OCI-LY3 (cell line): Measurements from ENCODE around the gene BRME1.

Experiments
- H2AFZ ChIP-seq: fragments of 200-600, 300-600 bp; shearing (Covaris generic); 2 replicates; pipeline ENCODE4 v1.6.0; 2014; ENCODE audit warnings: antibody characterized with exemption, low read depth, low read length
- H3K27ac ChIP-seq: fragments of 200-600, 300-600 bp; sonication (generic); 2 replicates; pipeline ENCODE4 v1.5.1; 2014; ENCODE audit warnings: mild to moderate bottlenecking, low read length, moderate library complexity, mixed read lengths
- H3K27me3 ChIP-seq: fragments of 200-600, 300-600 bp; sonication (generic); 2 replicates; pipeline ENCODE4 v1.6.1; 2014; ENCODE audit warnings: low read depth, low read length, mixed read lengths
- H3K36me3 ChIP-seq: fragments of 200-600, 300-600 bp; sonication (generic); replicated peaks from 2 replicates; pipeline ENCODE3; 2014; ENCODE audit warnings: low read depth, low read length, mixed read lengths
- H3K4me1 ChIP-seq: fragments of 300-600, 200-600 bp; sonication (generic); 2 replicates; pipeline ENCODE4 v1.6.1; 2014; ENCODE audit warnings: low read length, mixed read lengths
- H3K4me2 ChIP-seq: fragments of 200-600, 300-600 bp; sonication (generic); 2 replicates; pipeline ENCODE4 v1.6.1; 2014; ENCODE audit warnings: low read length, mixed read lengths
- H3K4me3 ChIP-seq: fragments of 300-600, 200-600 bp; sonication (generic); 2 replicates; pipeline ENCODE4 v1.5.1; 2014; ENCODE audit warnings: antibody characterized with exemption, mild to moderate bottlenecking, low read length, moderate library complexity
- H3K79me2 ChIP-seq: fragments of 300-600, 200-600 bp; shearing (Covaris generic); 2 replicates; pipeline ENCODE4 v1.6.1; 2014; ENCODE audit warnings: mild to moderate bottlenecking, low read length, mixed read lengths
- H3K9ac ChIP-seq: fragments of 300-600, 200-600 bp; shearing (Covaris generic); 2 replicates; pipeline ENCODE4 v1.6.0; 2014; ENCODE audit warnings: mild to moderate bottlenecking, low read length, moderate library complexity
- H3K9me3 ChIP-seq: fragments of 200-600, 300-600 bp; shearing (Covaris generic); 2 replicates; pipeline ENCODE4 v1.6.1; 2014; ENCODE audit warnings: low read length, mixed read lengths; ENCODE audit not compliant: insufficient read depth
- H4K20me1 ChIP-seq: fragments of 200-600, 300-600 bp; sonication (generic); 2 replicates; pipeline ENCODE4 v1.6.1; 2016; ENCODE audit warnings: low read length, mixed read lengths; ENCODE audit not compliant: insufficient read depth
- EZH2phosphoT487 ChIP-seq: fragments of 200-600 bp; shearing (Covaris generic); IDR thresholded peaks from 2 replicates; pipeline ENCODE4 v1.6.1; 2018; ENCODE audit warnings: antibody characterized with exemption, mixed run types, low read depth
- TF ChIP-seq, protein P1 (sequence below): fragments of 200-600, 300-600 bp; sonication (generic); IDR thresholded peaks from 2 replicates; pipeline ENCODE4 v1.5.1; 2014; ENCODE audit warnings: antibody characterized with exemption, low read length, low read depth

BRME1 gene

DNA sequence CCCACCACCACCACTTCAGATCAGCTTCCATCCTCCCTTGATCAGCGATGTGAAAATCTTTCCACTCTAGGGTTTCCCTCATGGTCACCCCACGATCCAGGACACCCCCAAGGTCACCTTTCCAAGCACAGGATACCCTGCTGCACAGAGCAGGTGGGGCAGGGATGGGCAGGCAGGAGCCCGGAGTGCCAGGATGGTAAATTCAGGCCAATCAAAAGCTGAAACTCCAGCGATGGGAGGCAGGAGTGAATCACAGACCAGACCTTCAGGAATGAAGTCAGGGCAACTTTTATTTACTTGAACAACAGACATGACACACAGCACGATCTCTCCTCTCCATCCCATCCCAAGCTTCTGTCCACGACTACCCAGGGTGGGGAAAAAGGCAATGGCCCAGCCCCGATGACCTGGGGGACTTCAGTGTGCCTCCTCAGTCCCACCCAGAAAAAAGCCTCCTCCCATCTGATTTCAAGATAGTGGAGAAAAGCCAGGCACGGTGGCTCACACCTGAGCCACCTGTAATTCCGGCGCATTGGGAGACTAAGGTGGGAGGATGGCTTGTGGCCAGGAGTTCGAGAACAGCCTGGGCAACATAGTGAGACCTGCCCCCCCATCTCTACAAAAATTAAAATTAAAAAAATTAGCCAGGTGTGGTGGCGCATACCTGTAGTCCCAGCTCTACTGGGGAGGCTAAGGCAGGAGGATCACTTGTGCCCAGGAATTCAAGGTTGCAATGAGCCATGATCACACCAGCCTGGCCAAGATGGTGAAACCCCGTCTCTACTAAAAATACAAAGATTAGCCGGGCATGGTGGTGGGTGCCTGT, 71.5 kb downstream of the BRME1 start:
- Histone ChIP-seq H4K20me1 (no peaks in the 10 kb centered on the region), H3K27ac (no peak overlapping the region), H3K9me3 (no peaks in the 10 kb centered on the region), H3K4me2 (peak overlapping the region; percentile 94), H3K36me3 (peaks cover 13% of the 10 kb centered on the region), H2AFZ (no peak overlapping the region), H3K79me2 (peaks cover 13% of the 10 kb centered on the region), H3K4me3 (peak overlapping the region; percentile 89), H3K9ac (peak overlapping the region; percentile 48), H3K4me1 (peaks cover 33% of the 10 kb centered on the region), H3K27me3 (no peaks in the 10 kb centered on the region)
- TF ChIP-seq EZH2phosphoT487 = no peak
- TF ChIP-seq, protein P1, sequence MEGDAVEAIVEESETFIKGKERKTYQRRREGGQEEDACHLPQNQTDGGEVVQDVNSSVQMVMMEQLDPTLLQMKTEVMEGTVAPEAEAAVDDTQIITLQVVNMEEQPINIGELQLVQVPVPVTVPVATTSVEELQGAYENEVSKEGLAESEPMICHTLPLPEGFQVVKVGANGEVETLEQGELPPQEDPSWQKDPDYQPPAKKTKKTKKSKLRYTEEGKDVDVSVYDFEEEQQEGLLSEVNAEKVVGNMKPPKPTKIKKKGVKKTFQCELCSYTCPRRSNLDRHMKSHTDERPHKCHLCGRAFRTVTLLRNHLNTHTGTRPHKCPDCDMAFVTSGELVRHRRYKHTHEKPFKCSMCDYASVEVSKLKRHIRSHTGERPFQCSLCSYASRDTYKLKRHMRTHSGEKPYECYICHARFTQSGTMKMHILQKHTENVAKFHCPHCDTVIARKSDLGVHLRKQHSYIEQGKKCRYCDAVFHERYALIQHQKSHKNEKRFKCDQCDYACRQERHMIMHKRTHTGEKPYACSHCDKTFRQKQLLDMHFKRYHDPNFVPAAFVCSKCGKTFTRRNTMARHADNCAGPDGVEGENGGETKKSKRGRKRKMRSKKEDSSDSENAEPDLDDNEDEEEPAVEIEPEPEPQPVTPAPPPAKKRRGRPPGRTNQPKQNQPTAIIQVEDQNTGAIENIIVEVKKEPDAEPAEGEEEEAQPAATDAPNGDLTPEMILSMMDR = no peak

DNA sequence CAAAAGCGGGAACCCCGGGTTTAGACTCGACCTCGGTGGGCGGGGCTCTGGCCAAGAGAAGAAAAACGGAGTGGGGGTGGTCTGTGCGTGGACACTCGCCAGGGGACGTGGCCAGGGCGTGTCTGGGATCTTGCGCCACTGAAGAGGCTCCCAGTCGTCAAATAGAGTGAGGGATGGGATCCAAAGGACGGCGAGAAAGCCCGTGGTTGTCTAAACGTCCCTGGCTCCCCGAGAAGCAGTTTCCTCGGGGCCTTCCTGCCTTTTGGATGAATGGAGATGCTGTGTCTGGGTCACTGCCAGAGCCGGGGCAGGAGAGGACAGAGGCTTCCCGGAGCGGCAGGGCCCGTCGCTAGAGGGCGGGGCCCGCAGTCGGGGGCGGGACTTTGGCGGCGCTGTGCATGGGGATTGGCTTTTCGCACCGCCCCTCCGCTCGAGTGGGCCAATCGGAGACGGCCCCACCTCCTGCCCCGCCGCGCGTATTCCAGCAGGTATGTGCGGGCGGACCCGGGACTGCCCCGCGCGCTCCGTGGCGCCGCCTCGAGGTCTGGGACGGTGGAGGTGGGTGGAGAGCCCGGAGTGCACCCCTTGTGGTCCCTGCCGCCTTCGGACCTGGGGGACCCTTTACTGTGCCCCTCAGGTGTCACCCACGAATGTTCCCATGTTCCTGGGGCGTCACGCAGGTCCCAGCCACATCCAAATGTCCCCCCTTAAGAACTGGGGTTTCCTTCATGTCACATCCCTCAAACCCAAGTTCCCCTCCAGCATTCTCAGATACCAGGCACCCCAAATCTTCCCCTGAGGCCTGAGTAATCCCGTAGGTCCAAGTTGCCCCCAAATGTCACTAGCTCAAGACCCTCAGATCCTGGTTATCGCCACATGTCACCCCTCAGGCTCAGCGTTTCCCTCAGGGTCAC, 72.3 kb downstream of the BRME1 start:
- Histone ChIP-seq H3K79me2 (peaks cover 5% of the 10 kb centered on the region), H3K27ac (peak overlapping the region; percentile 33), H3K36me3 (peaks cover 13% of the 10 kb centered on the region), H3K4me2 (peak overlapping the region; percentile 94), H2AFZ (peak overlapping the region; percentile 87), H3K9ac (peak overlapping the region; percentile 76), H3K9me3 (no peaks in the 10 kb centered on the region), H3K4me3 (peak overlapping the region; percentile 89), H3K4me1 (peaks cover 24% of the 10 kb centered on the region), H3K27me3 (no peaks in the 10 kb centered on the region), H4K20me1 (no peaks in the 10 kb centered on the region)
- TF ChIP-seq, protein P1 = peak; percentile 66
- TF ChIP-seq EZH2phosphoT487 = no peak
